ENCODE data around the gene DAB2.

- TF ChIP-seq CTCF (IDR thresholded peaks at IDR 0.05): no peak
- no peak for TF ChIP-seq POLR2AphosphoS5 (IDR thresholded peaks at IDR 0.05)
- no peak for TF ChIP-seq POLR2A (IDR thresholded peaks at IDR 0.05)
Measured at GRCh38 chr5:39439582-39440162, 14.9 kb upstream of the DAB2 start.
